IPS-20b (cell line): ENCODE results near the gene TCF7L2.

Source experiments
- H3K27ac ChIP-seq: one replicate; pipeline ENCODE4 v1.5.1; 2013; ENCODE audit warnings: low read length
- H3K27me3 ChIP-seq: 2 replicates; pipeline ENCODE4 v1.6.1; 2013; ENCODE audit warnings: mild to moderate bottlenecking, low read length, inconsistent platforms; ENCODE audit not compliant: insufficient read depth
- H3K36me3 ChIP-seq: 2 replicates; pipeline ENCODE4 v1.6.1; 2013; ENCODE audit warnings: low read depth, mild to moderate bottlenecking, inconsistent platforms, low read length, moderate library complexity; ENCODE audit not compliant: insufficient read depth
- H3K4me1 ChIP-seq: 2 replicates; pipeline ENCODE4 v1.6.1; 2013; ENCODE audit warnings: mild to moderate bottlenecking, control low read depth, inconsistent platforms, low read length, moderate library complexity; ENCODE audit not compliant: insufficient read depth
- H3K4me3 ChIP-seq: 2 replicates; pipeline ENCODE4 v1.5.1; 2013; ENCODE audit warnings: mild to moderate bottlenecking, low read length, inconsistent platforms
- H3K9ac ChIP-seq: 2 replicates; pipeline ENCODE4 v1.6.1; 2013; ENCODE audit warnings: low read depth, mild to moderate bottlenecking, inconsistent platforms, low read length, moderate library complexity
- H3K9me3 ChIP-seq: 2 replicates; pipeline ENCODE4 v1.6.1; 2013; ENCODE audit warnings: mild to moderate bottlenecking, low read depth, low read length, inconsistent platforms; ENCODE audit not compliant: insufficient read depth

The TCF7L2 gene

GRCh38 chr10:113094114-113094486 is 144.1 kb downstream of the TCF7L2 start:
- H3K9ac ChIP-seq, result no peak overlapping the region
- H3K27ac ChIP-seq, result no peak overlapping the region
- peaks cover 67% of the 10 kb centered on the region for H3K36me3 ChIP-seq
- no peak overlapping the region for H3K4me3 ChIP-seq
- H3K27me3 ChIP-seq, result no peaks in the 10 kb centered on the region
- H3K9me3 ChIP-seq, result no peaks in the 10 kb centered on the region
- 0 out of 2 replicates have a peak, but pooled peaks cover 4% of the 10 kb centered on the region for H3K4me1 ChIP-seq

DNA sequence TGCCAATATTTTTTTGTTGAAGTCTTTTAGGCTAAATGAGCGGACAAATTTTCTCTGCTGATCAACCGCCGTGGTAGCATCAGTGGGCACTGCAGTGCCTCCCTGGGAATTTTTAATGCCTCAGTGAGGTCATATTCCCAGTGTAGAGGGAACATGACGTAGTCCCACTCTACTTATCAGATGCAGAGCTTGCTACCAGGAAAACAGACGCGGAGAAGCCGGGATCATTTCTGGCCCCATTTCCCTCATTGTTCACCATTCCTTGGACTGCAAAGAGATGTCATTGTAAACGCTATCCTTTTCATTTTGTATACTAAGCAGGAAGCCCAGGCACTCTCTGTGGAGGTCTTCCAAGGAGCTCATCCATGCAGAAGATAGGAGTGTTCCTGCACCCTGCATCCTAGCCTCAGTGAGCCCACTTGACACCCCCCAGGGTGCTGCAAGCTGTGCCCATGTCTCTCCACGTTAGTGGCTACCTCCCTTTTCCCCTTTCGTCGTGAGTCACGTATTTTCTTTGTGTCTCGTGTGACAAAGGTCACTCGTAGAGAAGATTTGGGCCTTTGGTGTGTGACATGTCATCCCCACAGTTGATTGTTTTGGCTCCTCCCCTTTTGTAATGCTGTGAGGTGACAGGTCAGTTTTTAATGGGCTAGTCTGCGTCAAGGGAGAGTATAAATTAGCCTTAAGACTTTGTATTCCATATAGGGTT is 145.5 kb downstream of the TCF7L2 start:
- Histone ChIP-seq H3K4me1 (peaks cover 4% of the 10 kb centered on the region; the same call in 1 of the 2 replicates), H3K9me3 (no peaks in the 10 kb centered on the region), H3K27me3 (no peaks in the 10 kb centered on the region), H3K9ac (no peak overlapping the region), H3K36me3 (peaks cover 68% of the 10 kb centered on the region), H3K27ac (peak overlapping the region; percentile 39), H3K4me3 (no peak overlapping the region)

GRCh38 chr10:113096128-113096996 is 146.3 kb downstream of the TCF7L2 start:
- no peak overlapping the region for H3K9ac ChIP-seq
- no peaks in the 10 kb centered on the region for H3K9me3 ChIP-seq
- no peak overlapping the region for H3K4me3 ChIP-seq
- H3K27me3 ChIP-seq, result no peaks in the 10 kb centered on the region
- no peak overlapping the region for H3K27ac ChIP-seq
- peaks cover 64% of the 10 kb centered on the region for H3K36me3 ChIP-seq
- peaks cover 4% of the 10 kb centered on the region; the same call in 1 of the 2 replicates for H3K4me1 ChIP-seq

DNA sequence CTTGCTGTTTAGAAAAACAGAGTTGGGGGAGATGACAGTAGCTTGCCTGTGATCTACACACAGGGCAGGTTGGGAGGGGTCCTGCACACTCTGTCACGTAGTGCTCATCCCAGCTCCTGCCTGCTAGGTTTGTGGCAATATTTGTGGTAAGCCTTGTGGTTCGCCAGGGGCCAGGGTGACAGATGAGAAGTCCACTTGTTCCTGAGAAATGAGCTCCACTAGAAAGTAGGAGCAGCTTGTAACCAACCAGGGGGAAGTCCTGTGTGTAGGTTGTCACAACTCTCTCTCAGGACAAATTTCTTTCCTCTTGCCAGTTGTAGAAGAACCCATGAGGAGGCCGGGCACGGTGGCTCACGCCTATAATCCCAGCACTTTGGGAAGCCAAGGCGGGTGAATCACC is 147.0 kb downstream of the TCF7L2 start:
- Histone ChIP-seq H3K9ac (no peak overlapping the region), H3K36me3 (peaks cover 58% of the 10 kb centered on the region), H3K4me3 (no peak overlapping the region), H3K9me3 (no peaks in the 10 kb centered on the region), H3K27me3 (no peaks in the 10 kb centered on the region), H3K27ac (no peak overlapping the region), H3K4me1 (peaks cover 4% of the 10 kb centered on the region; the same call in 1 of the 2 replicates)

DNA sequence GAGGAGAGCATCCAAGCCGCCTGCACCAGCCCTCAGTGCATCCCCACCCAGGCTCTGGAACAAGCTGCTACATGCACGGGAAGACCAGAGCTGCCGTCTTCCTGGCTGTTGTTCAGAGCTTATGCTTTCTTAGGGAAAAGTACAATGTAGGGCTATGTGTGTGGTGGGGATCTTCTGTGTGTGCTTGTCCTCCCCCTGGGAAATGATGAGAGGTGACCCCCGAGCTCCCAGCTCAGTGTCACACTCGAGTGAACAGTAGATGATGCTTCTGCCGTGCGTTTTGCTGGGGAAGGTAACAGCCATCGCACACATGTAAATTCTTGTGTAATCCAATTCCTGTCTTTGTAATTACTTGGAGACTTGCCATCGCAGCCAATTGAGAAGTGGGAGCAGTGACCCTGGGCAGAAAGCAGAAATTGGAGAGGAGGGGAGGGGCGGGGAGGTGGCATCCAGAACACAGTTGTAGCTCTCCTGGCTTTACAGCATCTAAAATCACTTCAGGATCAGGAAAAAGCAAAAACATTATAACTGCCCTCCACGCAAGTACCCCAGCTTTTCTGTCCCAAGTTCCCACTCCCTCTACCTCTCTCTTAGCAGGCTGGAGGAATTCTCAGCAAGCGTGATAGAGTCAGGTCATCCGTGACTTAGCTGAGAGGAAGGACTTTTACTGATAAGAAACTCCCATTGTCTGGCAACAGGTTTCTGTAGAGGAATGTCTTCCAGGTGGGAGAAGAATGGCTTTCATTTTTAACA is 149.6 kb downstream of the TCF7L2 start:
- no peak overlapping the region for H3K4me3 ChIP-seq
- H3K27me3 ChIP-seq, result no peaks in the 10 kb centered on the region
- no peaks in the 10 kb centered on the region for H3K9me3 ChIP-seq
- no peak overlapping the region for H3K27ac ChIP-seq
- peaks cover 53% of the 10 kb centered on the region for H3K36me3 ChIP-seq
- no peak overlapping the region for H3K9ac ChIP-seq
- H3K4me1 ChIP-seq, result peaks cover 11% of the 10 kb centered on the region; the same call in 1 of the 2 replicates

DNA sequence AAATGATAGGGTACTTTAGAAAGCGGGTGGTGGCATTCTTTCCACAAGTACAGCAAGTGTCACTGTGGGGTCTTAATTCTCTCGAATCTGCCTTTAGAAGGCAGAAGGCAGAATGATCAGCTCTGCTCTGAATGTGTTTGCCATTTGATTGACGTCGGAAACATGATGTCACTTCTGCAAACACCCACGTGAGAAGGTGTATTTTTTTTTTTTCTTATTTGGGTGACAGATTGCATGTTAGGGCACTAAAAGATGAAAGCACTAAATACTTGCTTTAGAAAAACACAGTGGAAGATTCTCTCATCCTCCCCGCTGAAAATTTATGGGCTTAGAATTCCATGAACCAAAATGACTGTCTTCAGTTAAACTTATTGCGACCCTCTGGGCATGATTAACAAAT is 150.2 kb downstream of the TCF7L2 start:
- H3K4me1 ChIP-seq, result peaks cover 16% of the 10 kb centered on the region; the same call in 1 of the 2 replicates
- peaks cover 55% of the 10 kb centered on the region for H3K36me3 ChIP-seq
- no peak overlapping the region for H3K9ac ChIP-seq
- no peaks in the 10 kb centered on the region for H3K27me3 ChIP-seq
- H3K4me3 ChIP-seq, result no peak overlapping the region
- no peaks in the 10 kb centered on the region for H3K9me3 ChIP-seq
- H3K27ac ChIP-seq, result no peak overlapping the region

DNA sequence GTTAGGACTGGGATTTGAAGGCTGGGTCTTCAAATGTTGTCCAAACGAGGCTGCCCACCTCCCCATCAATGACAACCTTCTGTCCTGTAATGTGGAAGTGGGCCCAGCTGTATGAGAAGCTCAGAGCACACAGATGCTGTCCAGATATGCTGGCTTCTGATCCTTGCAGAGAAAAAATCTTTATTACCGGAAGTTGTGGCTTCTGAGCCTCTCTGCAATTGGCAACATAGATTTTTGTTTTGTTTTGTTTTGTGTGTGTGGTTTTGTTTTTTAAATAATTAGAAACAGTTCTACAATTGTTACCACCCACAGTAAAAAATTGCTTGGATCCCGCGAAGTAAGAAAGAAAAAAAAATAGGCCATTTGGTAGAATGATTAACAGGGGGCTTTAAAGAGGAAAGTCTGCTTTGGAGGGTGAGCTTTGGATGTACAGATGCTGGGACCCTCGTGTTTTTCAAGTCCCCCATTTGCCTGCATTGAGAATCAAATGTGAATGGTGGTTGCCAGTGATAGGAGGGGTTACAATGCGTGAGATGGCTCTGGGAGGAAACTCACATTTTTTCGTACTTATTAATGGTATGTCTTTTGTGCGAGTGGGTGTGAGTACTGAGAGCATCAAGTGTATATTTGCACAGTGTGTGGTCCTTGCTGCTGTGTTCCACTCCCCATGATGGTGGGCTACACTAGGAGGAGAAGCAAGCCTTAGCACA is 153.2 kb downstream of the TCF7L2 start:
- Histone ChIP-seq H3K27me3 (no peaks in the 10 kb centered on the region), H3K27ac (no peak overlapping the region), H3K4me1 (peaks cover 21% of the 10 kb centered on the region; the same call in 1 of the 2 replicates), H3K4me3 (no peak overlapping the region), H3K9ac (no peak overlapping the region), H3K36me3 (peaks cover 43% of the 10 kb centered on the region), H3K9me3 (no peaks in the 10 kb centered on the region)

GRCh38 chr10:113104047-113104446 is 154.0 kb downstream of the TCF7L2 start:
- Histone ChIP-seq H3K36me3 (peaks cover 39% of the 10 kb centered on the region), H3K9ac (no peak overlapping the region), H3K4me3 (no peak overlapping the region), H3K27ac (no peak overlapping the region), H3K4me1 (peaks cover 21% of the 10 kb centered on the region; the same call in 1 of the 2 replicates), H3K9me3 (no peaks in the 10 kb centered on the region), H3K27me3 (no peaks in the 10 kb centered on the region)

GRCh38 chr10:113108194-113108835 is 158.3 kb downstream of the TCF7L2 start:
- H3K4me3 ChIP-seq, result no peak overlapping the region
- no peak overlapping the region for H3K9ac ChIP-seq
- peaks cover 25% of the 10 kb centered on the region for H3K36me3 ChIP-seq
- no peaks in the 10 kb centered on the region for H3K27me3 ChIP-seq
- peaks cover 18% of the 10 kb centered on the region; the same call in 1 of the 2 replicates for H3K4me1 ChIP-seq
- no peak overlapping the region for H3K27ac ChIP-seq
- no peaks in the 10 kb centered on the region for H3K9me3 ChIP-seq

- Histone ChIP-seq H3K27me3 (no peaks in the 10 kb centered on the region), H3K4me1 (peaks cover 13% of the 10 kb centered on the region; the same call in 1 of the 2 replicates), H3K27ac (no peak overlapping the region), H3K4me3 (no peak overlapping the region), H3K36me3 (peaks cover 25% of the 10 kb centered on the region), H3K9ac (no peak overlapping the region), H3K9me3 (no peaks in the 10 kb centered on the region)
These were observed 158.9 kb downstream of the TCF7L2 start for GRCh38 chr10:113108948-113109347.
